HepG2 (cell line): ENCODE measurements around the gene PSMB9. TPM values are rescaled to one million over a fixed set of nuclear protein-coding genes. Genes with fewer than 3 reads are reported as not detected.
A peak's percentile ranks its signal among the peaks of the same experiment; 100 is the strongest.

ENCODE experiments used
- AHR ChIP-seq: IDR thresholded peaks from 2 replicates; pipeline ENCODE4 v1.6.1; 2018; ENCODE audit warnings: missing genetic modification reagents, missing compliant biosample characterization
- FOSL2 ChIP-seq: sonication (generic); formaldehyde crosslinking; IDR thresholded peaks from 2 replicates; pipeline ENCODE4 v1.4.0; 2020; ENCODE audit warnings: missing genetic modification reagents
- GABPA ChIP-seq, 2 experiments: IDR thresholded peaks; 2 replicates each; pipeline ENCODE4 v1.6.1; 2011 to 2016; ENCODE audit warnings: low read depth in 2 of 2, low read length in 1 of 2, missing biosample characterization in 1 of 2, missing genetic modification characterization in 1 of 2
- GPN1 ChIP-seq: sonication (generic); formaldehyde crosslinking; IDR thresholded peaks from 2 replicates; pipeline ENCODE4 v1.5.1; 2020; ENCODE audit warnings: missing genetic modification reagents, borderline replicate concordance
- HMG20A ChIP-seq: IDR thresholded peaks from 2 replicates; pipeline ENCODE4 v1.6.1; 2016; ENCODE audit warnings: borderline replicate concordance
- HNRNPH1 ChIP-seq: fragments of 200-400 bp; formaldehyde crosslinking; optimal IDR thresholded peaks from 2 replicates; pipeline ENCODE3; 2017; ENCODE audit warnings: mild to moderate bottlenecking, low read depth, low read length
- KLF13 ChIP-seq: sonication (generic); formaldehyde crosslinking; IDR thresholded peaks from 2 replicates; pipeline ENCODE4 v1.4.0; 2020; ENCODE audit warnings: mild to moderate bottlenecking, missing genetic modification reagents
- MAZ ChIP-seq, 2 experiments: sonication (generic) in 1 of 2; formaldehyde crosslinking in 1 of 2; IDR thresholded peaks; 2 replicates each; pipeline versions ENCODE4 v1.5.0 to v1.6.1; 2012 to 2020; ENCODE audit warnings: low read depth in 2 of 2, mild to moderate bottlenecking in 2 of 2, borderline replicate concordance in 1 of 2, improper control_type of control experiment in 1 of 2, low read length in 1 of 2, missing genetic modification reagents in 1 of 2, moderate library complexity in 1 of 2
- ZNF747 ChIP-seq: sonication (generic); formaldehyde crosslinking; IDR thresholded peaks from 2 replicates; pipeline ENCODE4 v1.8.1; 2023; ENCODE audit warnings: missing genetic modification reagents, mild to moderate bottlenecking, borderline replicate concordance
- ZNF773 ChIP-seq: sonication (generic); formaldehyde crosslinking; IDR thresholded peaks from 2 replicates; pipeline ENCODE4 v1.4.0; 2020; ENCODE audit warnings: missing genetic modification reagents, borderline replicate concordance
- ZSCAN20 ChIP-seq: sonication (generic); formaldehyde crosslinking; IDR thresholded peaks from 2 replicates; pipeline ENCODE4 v1.4.0; 2020; ENCODE audit warnings: missing genetic modification reagents, mild to moderate bottlenecking, borderline replicate concordance
- polyA plus RNA-seq, 8 experiments: library from polyadenylated mRNA; depleted of rRNA in 3 of 8; stranded (reverse) in 7 of 8; unstranded in 1 of 8; fragments of >200 nt; fragmentation: Illumina TruSeq in 4 of 8; extraction: Trizol in 4 of 8; gene quantifications; 2 replicates each; pipeline versions ENCODE4 v1.2.1 to v1.2.3, GENCODE V29; 2011 to 2016; ENCODE audit warnings: low read depth in 4 of 8, missing spikeins in 1 of 8, mixed read lengths in 1 of 8; ENCODE audit not compliant: insufficient read depth in 1 of 8
- total RNA-seq, 5 experiments: library from RNA; depleted of rRNA; stranded (reverse); fragments of >200 nt; fragmentation: Illumina TruSeq; extraction: Trizol; gene quantifications; 2 replicates each; pipeline ENCODE4 v1.2.3, GENCODE V29; 2016; ENCODE audit warnings: low read depth in 1 of 5
- TF ChIP-seq, protein P1 (sequence below): sonication (generic); formaldehyde crosslinking; IDR thresholded peaks from 2 replicates; pipeline ENCODE4 v1.4.0; 2020; ENCODE audit warnings: missing genetic modification reagents, borderline replicate concordance
- TF ChIP-seq, protein P2 (sequence below): sonication (generic); formaldehyde crosslinking; IDR thresholded peaks from 2 replicates; pipeline ENCODE4 v1.4.0; 2020; ENCODE audit warnings: missing genetic modification reagents
- TF ChIP-seq, protein P3 (sequence below): sonication (generic); formaldehyde crosslinking; IDR thresholded peaks from 2 replicates; pipeline ENCODE4 v1.5.1; 2020; ENCODE audit warnings: missing genetic modification reagents, mild to moderate bottlenecking, borderline replicate concordance
- TF ChIP-seq, protein P4 (sequence below): sonication (generic); formaldehyde crosslinking; IDR thresholded peaks from 2 replicates; pipeline ENCODE4 v1.8.1; 2023; ENCODE audit warnings: mild to moderate bottlenecking, missing genetic modification reagents, borderline replicate concordance
- TF ChIP-seq, protein P5 (sequence below): IDR thresholded peaks from 2 replicates; pipeline ENCODE4 v1.6.1; 2016; ENCODE audit warnings: control low read depth

PSMB9 gene
- total and polyA plus RNA-seq, 2 of the 13 experiments (the other 11 are each of a cell fraction or from before 2014, with no cell fraction given), result 15.6 to 16.0 TPM

DNA sequence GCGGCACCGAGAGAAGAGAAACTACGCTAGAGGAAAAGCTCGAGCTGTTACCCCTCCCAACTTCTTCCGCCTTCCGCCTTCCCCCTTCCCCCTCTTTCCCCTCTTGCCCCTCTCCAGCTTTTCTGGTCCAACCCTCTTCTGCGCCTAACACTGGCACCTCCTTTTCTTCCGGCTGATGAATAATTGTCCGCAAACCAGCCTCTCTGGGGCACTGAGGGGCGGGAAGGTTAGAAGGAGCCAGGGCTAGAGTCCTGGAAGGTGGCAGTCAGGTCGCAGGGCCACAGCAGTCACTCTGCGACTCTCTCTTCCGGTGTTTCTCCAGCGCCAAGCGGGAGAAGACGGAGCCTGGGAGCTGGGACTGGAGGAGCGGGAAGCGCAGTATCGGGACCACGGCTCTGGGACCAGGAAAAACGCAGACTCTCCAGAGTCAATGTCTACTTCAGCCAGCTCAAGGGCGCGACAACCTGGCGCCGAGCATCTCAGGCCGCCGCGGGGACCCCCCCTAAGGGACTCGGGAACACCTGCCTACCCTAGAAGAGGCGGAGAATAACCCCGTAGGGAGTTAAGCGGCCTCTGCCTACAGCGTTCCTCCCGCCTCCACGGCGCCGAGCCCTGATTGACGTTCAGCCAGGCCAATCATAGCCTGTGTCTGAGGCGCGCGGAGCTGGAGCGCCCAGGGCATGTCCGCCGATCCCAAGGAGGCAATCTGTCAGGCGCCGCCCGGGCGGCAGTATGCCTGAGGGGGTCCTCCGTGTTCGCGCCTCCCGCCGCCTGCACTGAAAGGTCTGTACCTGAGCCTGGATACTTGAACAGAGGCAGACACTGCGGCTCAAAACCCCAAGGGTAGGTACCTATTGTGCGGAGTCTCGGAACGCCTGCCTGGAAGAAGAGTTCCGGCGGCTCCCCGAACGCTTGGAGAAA is 40.4 kb downstream of the PSMB9 start (continued):
- TF ChIP-seq, protein P1, sequence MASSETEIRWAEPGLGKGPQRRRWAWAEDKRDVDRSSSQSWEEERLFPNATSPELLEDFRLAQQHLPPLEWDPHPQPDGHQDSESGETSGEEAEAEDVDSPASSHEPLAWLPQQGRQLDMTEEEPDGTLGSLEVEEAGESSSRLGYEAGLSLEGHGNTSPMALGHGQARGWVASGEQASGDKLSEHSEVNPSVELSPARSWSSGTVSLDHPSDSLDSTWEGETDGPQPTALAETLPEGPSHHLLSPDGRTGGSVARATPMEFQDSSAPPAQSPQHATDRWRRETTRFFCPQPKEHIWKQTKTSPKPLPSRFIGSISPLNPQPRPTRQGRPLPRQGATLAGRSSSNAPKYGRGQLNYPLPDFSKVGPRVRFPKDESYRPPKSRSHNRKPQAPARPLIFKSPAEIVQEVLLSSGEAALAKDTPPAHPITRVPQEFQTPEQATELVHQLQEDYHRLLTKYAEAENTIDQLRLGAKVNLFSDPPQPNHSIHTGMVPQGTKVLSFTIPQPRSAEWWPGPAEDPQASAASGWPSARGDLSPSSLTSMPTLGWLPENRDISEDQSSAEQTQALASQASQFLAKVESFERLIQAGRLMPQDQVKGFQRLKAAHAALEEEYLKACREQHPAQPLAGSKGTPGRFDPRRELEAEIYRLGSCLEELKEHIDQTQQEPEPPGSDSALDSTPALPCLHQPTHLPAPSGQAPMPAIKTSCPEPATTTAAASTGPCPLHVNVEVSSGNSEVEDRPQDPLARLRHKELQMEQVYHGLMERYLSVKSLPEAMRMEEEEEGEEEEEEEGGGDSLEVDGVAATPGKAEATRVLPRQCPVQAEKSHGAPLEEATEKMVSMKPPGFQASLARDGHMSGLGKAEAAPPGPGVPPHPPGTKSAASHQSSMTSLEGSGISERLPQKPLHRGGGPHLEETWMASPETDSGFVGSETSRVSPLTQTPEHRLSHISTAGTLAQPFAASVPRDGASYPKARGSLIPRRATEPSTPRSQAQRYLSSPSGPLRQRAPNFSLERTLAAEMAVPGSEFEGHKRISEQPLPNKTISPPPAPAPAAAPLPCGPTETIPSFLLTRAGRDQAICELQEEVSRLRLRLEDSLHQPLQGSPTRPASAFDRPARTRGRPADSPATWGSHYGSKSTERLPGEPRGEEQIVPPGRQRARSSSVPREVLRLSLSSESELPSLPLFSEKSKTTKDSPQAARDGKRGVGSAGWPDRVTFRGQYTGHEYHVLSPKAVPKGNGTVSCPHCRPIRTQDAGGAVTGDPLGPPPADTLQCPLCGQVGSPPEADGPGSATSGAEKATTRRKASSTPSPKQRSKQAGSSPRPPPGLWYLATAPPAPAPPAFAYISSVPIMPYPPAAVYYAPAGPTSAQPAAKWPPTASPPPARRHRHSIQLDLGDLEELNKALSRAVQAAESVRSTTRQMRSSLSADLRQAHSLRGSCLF (CRISPR knock-in tag), result no peak
- TF ChIP-seq GABPA (IDR thresholded peaks at IDR 0.05; ENCODE audit: low read depth, low read length) (peak; percentile 53), GABPA (CRISPR knock-in tag; IDR thresholded peaks at IDR 0.05; ENCODE audit: low read depth) (peak; percentile 77), ZSCAN20 (CRISPR knock-in tag) (peak; percentile 77; the same call in 1 of the 2 replicates), HMG20A (CRISPR knock-in tag) (peak; percentile 19; the same call in 1 of the 2 replicates), ZNF773 (CRISPR knock-in tag) (no peak), HNRNPH1 (no peak), AHR (CRISPR knock-in tag) (peak; percentile 64), GPN1 (no peak), FOSL2 (CRISPR knock-in tag) (0 out of 2 replicates have a peak, but pooled peaks have one; percentile 5), KLF13 (CRISPR knock-in tag) (no peak), MAZ (IDR thresholded peaks at IDR 0.05; ENCODE audit: borderline replicate concordance, low read depth, low read length) (no peak), MAZ (CRISPR knock-in tag; IDR thresholded peaks at IDR 0.05; ENCODE audit: low read depth) (peak; percentile 67), ZNF747 (CRISPR knock-in tag) (peak; percentile 90; the same call in 1 of the 2 replicates)
- TF ChIP-seq, protein P2, sequence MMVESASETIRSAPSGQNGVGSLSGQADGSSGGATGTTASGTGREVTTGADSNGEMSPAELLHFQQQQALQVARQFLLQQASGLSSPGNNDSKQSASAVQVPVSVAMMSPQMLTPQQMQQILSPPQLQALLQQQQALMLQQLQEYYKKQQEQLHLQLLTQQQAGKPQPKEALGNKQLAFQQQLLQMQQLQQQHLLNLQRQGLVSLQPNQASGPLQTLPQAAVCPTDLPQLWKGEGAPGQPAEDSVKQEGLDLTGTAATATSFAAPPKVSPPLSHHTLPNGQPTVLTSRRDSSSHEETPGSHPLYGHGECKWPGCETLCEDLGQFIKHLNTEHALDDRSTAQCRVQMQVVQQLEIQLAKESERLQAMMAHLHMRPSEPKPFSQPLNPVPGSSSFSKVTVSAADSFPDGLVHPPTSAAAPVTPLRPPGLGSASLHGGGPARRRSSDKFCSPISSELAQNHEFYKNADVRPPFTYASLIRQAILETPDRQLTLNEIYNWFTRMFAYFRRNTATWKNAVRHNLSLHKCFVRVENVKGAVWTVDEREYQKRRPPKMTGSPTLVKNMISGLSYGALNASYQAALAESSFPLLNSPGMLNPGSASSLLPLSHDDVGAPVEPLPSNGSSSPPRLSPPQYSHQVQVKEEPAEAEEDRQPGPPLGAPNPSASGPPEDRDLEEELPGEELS (CRISPR knock-in tag), result peak; percentile 7; the same call in 1 of the 2 replicates
- TF ChIP-seq, protein P3, sequence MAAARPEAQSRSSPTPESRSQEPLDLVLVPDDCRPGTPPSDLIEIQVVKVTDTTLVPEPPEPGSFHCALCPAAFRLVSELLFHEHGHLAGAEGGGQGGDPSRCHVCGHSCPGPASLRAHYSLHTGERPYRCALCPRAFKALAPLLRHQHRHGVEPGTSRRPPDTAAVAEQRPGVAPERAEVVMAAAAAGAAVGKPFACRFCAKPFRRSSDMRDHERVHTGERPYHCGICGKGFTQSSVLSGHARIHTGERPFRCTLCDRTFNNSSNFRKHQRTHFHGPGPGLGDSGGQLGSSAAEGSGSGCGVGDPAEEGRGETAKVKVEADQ (CRISPR knock-in tag), result peak; percentile 97
- TF ChIP-seq, protein P4, sequence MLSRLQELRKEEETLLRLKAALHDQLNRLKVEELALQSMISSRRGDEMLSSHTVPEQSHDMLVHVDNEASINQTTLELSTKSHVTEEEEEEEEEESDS (CRISPR knock-in tag), result 0 out of 2 replicates have a peak, but pooled peaks have one; percentile 58
- TF ChIP-seq, protein P5, sequence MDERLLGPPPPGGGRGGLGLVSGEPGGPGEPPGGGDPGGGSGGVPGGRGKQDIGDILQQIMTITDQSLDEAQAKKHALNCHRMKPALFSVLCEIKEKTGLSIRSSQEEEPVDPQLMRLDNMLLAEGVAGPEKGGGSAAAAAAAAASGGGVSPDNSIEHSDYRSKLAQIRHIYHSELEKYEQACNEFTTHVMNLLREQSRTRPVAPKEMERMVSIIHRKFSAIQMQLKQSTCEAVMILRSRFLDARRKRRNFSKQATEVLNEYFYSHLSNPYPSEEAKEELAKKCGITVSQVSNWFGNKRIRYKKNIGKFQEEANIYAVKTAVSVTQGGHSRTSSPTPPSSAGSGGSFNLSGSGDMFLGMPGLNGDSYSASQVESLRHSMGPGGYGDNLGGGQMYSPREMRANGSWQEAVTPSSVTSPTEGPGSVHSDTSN, result peak; percentile 97
